Measurements from ENCODE around the gene TAS1R3.

TAS1R3 gene

DNA sequence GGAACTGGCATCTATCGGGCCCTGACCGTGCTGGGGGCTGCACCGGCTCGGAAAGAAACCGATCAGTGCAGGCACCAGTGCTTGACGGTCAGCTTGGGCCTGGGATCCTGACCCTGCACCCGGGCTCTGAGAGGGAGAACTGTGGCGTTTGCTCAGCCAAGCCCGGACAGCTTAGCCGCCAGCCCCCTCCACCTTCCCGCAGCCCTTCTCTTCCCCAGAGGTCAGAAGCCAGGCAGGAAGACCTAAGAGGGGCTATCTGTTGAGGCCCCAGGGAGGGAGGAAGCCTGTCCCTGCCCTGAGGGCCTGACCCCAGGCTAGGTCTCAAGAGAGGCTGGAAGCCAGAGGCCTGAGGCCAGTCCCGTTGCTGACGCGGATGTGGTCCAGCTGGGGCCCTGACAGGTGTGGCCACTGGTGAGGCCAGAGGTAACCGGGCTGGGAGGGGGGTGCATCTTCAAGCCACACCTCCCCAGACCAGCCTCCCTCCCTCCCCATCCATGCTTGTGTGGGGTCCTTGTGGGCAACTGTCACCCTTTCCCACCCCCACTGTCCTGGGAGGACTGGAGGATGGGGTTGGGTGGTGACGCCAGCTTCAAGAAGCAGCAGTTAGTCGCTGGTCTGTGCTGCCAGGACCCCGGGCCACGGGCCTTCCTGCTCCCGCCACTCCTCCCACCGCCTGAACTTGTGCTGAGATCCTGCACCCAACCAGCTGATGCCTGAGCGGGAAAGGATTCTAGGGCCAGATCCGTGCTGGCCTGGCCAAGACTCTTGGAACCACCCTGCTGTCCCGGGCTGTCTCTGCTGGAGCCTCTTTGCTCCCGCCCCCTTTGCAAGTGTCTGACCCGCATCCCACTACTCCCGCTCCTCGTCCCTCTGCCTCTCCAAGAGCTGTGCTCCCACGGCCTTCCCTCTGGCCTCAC, 20.7 kb downstream of the TAS1R3 start:
- H3K36me3 ChIP-seq (ENCODE audit: control insufficient read depth, low read length) = no peaks in the 10 kb centered on the region
- H3K9me3 ChIP-seq (ENCODE audit: control insufficient read depth, insufficient read depth, low read length) = no peaks in the 10 kb centered on the region
- no peaks in the 10 kb centered on the region; the same call in 1 of the 2 replicates for H3F3A ChIP-seq (ENCODE audit: control insufficient read depth, insufficient read depth)
- H3K4me1 ChIP-seq (ENCODE audit: control insufficient read depth, low read length) = peaks cover 8% of the 10 kb centered on the region
- peaks cover 13% of the 10 kb centered on the region for H3K27me3 ChIP-seq (ENCODE audit: control insufficient read depth, low read length)
- H3K4me2 ChIP-seq (ENCODE audit: low read length) = no peak overlapping the region
- H3K9me2 ChIP-seq (replicated peaks; ENCODE audit: control insufficient read depth, low read length) = no peaks in the 10 kb centered on the region
- no peaks in the 10 kb centered on the region for H4K20me1 ChIP-seq (ENCODE audit: control insufficient read depth, insufficient read depth, low read depth, low read length)
- no peak overlapping the region for H3K27ac ChIP-seq (ENCODE audit: low read depth, low read length)
- TF ChIP-seq EZH2phosphoT487 (IDR thresholded peaks at IDR 0.05; ENCODE audit: borderline replicate concordance, low read length) = no peak
- TF ChIP-seq, protein P1, sequence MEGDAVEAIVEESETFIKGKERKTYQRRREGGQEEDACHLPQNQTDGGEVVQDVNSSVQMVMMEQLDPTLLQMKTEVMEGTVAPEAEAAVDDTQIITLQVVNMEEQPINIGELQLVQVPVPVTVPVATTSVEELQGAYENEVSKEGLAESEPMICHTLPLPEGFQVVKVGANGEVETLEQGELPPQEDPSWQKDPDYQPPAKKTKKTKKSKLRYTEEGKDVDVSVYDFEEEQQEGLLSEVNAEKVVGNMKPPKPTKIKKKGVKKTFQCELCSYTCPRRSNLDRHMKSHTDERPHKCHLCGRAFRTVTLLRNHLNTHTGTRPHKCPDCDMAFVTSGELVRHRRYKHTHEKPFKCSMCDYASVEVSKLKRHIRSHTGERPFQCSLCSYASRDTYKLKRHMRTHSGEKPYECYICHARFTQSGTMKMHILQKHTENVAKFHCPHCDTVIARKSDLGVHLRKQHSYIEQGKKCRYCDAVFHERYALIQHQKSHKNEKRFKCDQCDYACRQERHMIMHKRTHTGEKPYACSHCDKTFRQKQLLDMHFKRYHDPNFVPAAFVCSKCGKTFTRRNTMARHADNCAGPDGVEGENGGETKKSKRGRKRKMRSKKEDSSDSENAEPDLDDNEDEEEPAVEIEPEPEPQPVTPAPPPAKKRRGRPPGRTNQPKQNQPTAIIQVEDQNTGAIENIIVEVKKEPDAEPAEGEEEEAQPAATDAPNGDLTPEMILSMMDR (IDR thresholded peaks at IDR 0.05; ENCODE audit: low read depth, low read length, poor library complexity, severe bottlenecking) = no peak
- H3K4me3 ChIP-seq (ENCODE audit: low read length) = no peak overlapping the region
- peaks cover 21% of the 10 kb centered on the region for H3K79me2 ChIP-seq (ENCODE audit: control insufficient read depth, low read length)

DNA sequence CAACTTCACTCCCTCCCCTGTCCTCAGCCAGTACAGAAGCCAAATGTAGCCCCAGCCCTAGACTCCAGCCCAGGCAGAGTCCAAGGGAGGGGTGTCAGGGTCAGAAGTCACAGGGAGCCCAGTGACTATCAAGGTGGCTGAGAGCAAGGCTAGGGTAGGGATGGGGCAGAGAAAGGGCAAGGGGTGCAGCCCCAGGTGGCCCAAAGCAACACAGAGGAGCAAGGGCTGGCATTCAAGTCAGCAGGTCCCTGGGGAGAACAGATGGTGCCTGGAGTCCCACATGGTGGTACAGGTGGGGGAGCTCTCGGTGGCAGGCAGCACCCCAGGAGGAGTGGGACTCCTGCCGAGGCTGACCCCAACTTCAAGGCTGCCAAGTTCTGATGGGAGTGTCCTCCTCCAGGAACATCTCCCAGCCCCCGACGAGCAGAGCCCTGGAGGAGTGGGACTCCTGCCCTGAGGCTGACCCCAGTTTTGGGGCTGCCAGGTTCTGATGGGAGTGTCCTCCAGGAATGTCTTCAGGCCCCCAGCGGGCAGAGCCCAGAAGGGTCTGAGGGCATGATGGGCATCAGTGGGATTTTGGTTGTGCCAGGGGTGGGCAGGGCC, 21.8 kb downstream of the TAS1R3 start:
- no peak for TF ChIP-seq EZH2phosphoT487 (IDR thresholded peaks at IDR 0.05; ENCODE audit: borderline replicate concordance, low read length)
- TF ChIP-seq, protein P1 (IDR thresholded peaks at IDR 0.05; ENCODE audit: low read depth, low read length, poor library complexity, severe bottlenecking) = no peak
- peaks cover 10% of the 10 kb centered on the region for H3K79me2 ChIP-seq (ENCODE audit: control insufficient read depth, low read length)
- H3K4me1 ChIP-seq (ENCODE audit: control insufficient read depth, low read length) = peaks cover 5% of the 10 kb centered on the region
- no peak overlapping the region for H3K4me3 ChIP-seq (ENCODE audit: low read length)
- H3K36me3 ChIP-seq (ENCODE audit: control insufficient read depth, low read length) = no peaks in the 10 kb centered on the region
- no peak overlapping the region for H3K4me2 ChIP-seq (ENCODE audit: low read length)
- H4K20me1 ChIP-seq (ENCODE audit: control insufficient read depth, insufficient read depth, low read depth, low read length) = no peaks in the 10 kb centered on the region
- H3K27ac ChIP-seq (ENCODE audit: low read depth, low read length) = no peak overlapping the region
- no peaks in the 10 kb centered on the region for H3K9me2 ChIP-seq (replicated peaks; ENCODE audit: control insufficient read depth, low read length)
- H3K27me3 ChIP-seq (ENCODE audit: control insufficient read depth, low read length) = peaks cover 16% of the 10 kb centered on the region
- H3K9me3 ChIP-seq (ENCODE audit: control insufficient read depth, insufficient read depth, low read length) = no peaks in the 10 kb centered on the region
- H3F3A ChIP-seq (ENCODE audit: control insufficient read depth, insufficient read depth) = no peaks in the 10 kb centered on the region; the same call in 1 of the 2 replicates

DNA sequence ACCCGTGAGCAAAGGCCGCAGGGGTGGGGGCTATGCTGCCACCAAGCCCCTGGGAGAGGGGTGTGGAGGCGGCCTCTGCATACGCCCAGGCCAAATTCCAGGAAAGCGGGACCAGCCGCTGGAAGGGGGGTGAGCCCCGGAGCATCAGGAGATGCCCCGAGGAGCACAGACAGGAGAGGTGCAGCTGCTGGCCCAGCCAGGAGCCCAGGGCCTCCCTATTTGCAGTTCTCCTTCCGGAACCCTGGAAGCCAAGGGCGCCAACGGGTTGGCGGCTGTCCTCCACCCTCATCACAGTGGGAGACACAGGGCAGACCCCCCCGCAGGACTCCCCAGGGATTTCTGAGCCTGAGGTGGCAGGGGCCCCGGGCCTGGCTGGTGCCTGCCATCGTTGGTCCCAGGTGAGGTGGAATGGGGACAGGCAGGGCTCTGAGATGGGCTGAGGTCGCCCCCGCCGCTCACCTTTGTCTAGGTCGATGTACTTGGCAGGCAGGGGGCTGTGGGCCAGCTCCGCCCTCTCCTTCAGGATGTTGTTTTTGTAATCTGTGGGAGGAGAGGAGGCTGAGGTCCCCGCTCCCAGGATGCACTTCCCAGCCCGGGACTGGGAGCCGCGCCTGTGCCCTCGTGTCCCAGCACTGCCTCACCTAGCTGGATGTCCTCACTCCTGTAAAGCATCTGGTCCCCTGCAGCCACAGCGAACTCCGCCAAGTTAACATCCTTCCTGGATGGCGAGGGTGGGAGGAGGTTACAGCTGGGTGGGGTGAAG, 22.5 kb downstream of the TAS1R3 start:
- H3K79me2 ChIP-seq (ENCODE audit: control insufficient read depth, low read length) = peaks cover 3% of the 10 kb centered on the region
- peaks cover 22% of the 10 kb centered on the region for H3K27me3 ChIP-seq (ENCODE audit: control insufficient read depth, low read length)
- no peak overlapping the region for H3K27ac ChIP-seq (ENCODE audit: low read depth, low read length)
- no peaks in the 10 kb centered on the region for H3K4me1 ChIP-seq (ENCODE audit: control insufficient read depth, low read length)
- no peaks in the 10 kb centered on the region for H3K9me2 ChIP-seq (replicated peaks; ENCODE audit: control insufficient read depth, low read length)
- H3K4me2 ChIP-seq (ENCODE audit: low read length) = no peak overlapping the region
- H3F3A ChIP-seq (ENCODE audit: control insufficient read depth, insufficient read depth) = no peaks in the 10 kb centered on the region; the same call in 1 of the 2 replicates
- TF ChIP-seq, protein P1 (IDR thresholded peaks at IDR 0.05; ENCODE audit: low read depth, low read length, poor library complexity, severe bottlenecking) = no peak
- TF ChIP-seq EZH2phosphoT487 (IDR thresholded peaks at IDR 0.05; ENCODE audit: borderline replicate concordance, low read length) = no peak
- H4K20me1 ChIP-seq (ENCODE audit: control insufficient read depth, insufficient read depth, low read depth, low read length) = no peaks in the 10 kb centered on the region
- no peaks in the 10 kb centered on the region for H3K9me3 ChIP-seq (ENCODE audit: control insufficient read depth, insufficient read depth, low read length)
- no peaks in the 10 kb centered on the region for H3K36me3 ChIP-seq (ENCODE audit: control insufficient read depth, low read length)
- H3K4me3 ChIP-seq (ENCODE audit: low read length) = no peak overlapping the region

Measured in DOHH2 (cell line).